ENCODE results near the gene RNF217. TPM values are rescaled to one million over a fixed set of nuclear protein-coding genes. Genes with fewer than 3 reads are reported as not detected.
"Not testable (repeated sequence)": the region's sequence is repeated elsewhere in the genome, so short reads cannot be mapped to it uniquely, and the experiment has no call there.

The RNF217 gene, protein sequence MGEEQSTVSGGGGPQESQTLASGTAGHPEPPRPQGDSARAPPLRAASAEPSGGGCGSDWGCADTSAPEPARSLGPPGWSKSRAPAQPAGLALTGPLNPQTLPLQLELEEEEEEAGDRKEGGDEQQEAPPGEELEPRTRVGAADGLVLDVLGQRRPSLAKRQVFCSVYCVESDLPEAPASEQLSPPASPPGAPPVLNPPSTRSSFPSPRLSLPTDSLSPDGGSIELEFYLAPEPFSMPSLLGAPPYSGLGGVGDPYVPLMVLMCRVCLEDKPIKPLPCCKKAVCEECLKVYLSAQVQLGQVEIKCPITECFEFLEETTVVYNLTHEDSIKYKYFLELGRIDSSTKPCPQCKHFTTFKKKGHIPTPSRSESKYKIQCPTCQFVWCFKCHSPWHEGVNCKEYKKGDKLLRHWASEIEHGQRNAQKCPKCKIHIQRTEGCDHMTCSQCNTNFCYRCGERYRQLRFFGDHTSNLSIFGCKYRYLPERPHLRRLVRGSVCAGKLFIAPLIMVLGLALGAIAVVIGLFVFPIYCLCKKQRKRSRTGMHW
- total RNA-seq (2014; rRNA removed; shearing (Covaris generic)): 8.0 and 10.3 TPM in 2 replicates

DNA sequence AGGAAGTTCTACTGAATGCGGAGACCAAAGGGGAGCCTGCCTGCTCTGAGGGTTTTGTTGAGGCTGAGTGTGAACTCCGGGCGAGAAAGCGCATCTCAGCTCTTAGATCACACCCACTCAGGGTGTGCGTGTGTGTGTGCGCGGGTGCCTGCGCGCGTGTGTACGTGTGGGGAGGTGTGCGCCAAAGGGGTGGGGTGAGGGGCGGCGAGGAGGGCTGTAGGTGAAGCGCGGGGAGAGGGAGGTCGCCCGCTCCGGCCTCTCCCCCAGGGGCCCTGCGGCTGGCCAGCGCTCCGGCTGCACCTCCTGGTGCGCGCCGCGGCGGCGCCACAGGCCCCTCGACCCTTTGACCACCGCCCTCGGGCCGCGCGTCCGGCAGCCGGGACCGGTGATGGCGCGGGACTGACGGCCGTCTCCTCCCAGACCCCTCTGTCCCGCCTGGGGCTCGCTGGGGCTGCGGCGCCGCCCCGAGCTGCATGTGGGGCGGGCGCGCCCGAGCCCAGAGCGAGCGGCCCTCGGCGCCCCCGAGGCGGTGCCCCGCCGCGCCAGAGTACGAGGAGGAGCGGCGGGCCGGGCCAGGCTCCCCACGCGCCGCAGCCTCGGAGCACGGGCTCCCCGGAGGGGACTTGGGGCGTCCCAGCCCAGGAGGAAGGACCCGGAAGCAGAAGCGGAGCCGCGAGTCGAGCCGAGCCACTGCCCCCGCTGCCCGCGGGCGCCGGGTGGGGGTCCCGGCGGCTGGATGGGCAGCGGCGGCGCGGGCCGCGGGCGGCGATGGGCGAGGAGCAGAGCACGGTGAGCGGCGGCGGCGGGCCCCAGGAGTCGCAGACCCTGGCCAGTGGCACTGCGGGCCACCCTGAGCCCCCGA lies at the start of gene RNF217:
Gene RNF217 (plus strand): TSS at position 661 of the 862 bp plus-strand sequence. CDS start 108 bp downstream, at position 769.
- peak; percentile 70 for DNase-seq (ENCODE audit: low read depth)

DNA sequence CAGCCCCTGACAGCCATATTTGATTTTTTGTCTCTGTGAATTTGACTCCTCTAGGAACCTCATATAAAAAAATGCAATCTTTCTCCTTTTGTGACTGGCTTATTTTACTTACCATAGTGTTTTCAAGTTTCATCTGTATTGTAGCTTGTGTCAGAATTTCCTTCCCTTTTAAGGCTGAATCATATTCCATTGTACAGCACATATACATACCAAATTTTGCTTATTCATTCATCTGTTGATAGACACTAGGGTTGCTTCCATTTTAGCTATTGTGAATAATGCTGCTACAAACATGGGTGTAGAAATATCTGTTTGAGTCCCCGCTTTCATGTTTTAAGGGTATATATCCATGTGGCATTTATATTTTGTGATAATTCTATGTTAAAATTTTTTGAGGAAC lies 49.2 kb upstream of the RNF217 start:
- DNase-seq (ENCODE audit: low read depth): no peak

DNA sequence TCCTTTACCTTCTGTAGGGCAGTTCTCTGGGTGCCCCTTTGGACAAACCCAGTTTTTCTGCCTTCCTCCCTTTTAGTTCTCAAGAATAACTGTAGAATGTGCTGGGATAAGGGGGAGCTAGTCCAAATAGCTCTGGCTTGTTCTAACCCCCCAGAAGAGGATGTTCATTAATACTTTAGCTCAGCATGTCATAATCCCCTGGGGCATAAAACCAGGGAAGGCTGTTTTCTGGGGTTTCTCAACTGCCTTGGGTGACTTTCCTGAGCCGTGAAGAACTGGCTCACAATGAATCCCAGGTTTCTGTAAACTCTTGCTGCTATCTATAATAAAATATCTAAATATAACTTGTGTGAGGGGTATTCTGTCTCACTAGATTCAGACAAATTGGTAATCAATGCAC lies 44.5 kb upstream of the RNF217 start:
- peak; percentile 62 for DNase-seq (ENCODE audit: low read depth)

DNA sequence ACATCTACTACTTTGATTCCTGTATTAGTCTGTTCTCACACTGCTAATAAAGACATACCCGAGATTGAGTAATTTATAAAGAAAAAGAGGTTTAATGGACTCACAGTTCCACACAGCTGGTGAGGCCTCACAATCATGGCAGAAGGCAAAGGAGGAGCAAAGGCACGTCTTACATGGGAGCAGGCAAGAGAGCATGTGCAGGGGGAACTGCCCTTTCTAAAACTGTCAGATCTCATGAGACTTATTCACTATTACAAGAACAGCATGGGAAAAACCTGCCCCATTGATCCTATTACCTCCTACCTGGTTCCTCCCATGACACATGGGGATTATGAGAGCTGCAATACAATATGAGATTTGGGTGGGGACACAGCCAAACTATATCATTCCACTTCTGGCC lies 42.5 kb upstream of the RNF217 start:
- not testable (repeated sequence) for DNase-seq (ENCODE audit: low read depth)

DNA sequence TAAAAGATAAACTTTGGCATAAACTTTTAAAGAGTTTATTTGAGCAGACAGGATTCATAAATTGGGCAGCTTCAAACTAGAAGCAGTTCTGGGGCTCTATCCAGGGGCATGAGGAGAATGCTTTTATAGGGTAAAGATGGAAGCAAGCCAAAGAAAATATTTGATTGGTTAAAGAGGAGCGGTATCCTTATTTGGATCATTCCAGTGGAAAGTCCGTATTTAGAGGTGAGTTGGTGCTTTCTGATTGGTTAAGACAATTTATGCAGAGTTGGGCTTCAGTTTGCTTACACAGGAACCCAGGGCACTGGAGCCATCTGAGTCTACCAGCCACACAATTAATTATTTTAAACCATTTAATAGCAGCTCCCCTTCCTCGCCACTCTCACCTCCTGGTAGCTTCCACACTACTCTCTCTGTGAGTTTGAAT lies 37.9 kb upstream of the RNF217 start:
- peak; percentile 14 for DNase-seq (ENCODE audit: low read depth)

DNA sequence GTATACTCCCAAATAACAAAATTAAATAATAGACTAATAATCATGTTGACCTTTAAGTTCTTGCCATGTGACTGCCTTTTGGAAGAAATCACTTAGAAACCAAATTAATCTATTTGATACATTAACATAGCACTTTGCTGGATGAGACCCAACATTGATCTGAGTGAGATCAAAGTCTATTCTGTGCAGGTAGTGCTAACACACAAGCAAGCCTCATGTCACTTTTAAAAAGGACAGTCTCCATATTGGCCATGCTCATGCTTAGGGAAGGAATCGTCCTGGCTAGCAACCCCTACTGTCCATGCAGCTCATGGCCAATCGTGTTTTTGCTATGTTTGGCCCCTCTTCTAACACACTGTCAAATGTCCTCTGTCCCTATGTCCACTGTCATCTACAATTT lies 35.8 kb upstream of the RNF217 start:
- DNase-seq (ENCODE audit: low read depth): no peak

DNA sequence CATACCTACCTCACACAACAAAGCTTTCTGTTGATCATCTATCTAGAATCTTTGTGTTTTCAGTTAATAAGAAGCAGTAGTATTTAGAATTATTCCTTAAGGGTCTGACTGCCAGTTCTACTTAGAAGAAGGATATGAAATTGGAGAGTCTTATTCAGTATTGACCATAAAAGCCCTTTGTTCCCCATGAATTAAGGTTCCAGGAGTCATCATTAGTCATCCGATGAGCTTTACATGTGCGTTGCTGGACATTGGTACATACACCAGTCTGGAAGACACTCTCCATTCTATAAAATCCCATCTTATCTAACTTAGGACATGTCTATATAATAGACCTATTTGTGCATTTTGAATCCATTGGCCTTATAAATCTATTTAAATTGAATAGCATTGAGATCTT lies 34.4 kb upstream of the RNF217 start:
- DNase-seq (ENCODE audit: low read depth): peak; percentile 81

DNA sequence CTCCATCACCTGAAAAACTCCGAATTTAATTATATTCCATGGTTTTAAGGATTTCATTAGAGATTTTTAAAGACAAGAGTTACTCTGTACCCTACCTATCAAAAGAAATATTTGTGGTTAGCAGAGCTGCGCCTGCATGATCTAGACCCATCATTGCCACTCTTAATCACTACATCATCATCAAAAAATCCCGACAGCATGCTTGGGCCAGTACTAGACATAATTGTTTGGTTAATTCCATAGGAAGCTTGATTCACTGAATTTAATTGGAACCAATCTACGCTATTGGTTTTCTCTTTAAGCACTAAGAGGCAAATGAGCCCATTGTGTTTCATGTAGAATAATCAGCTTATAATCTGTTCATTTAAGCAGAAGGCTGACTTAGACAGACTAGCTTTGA lies 33.4 kb upstream of the RNF217 start:
- peak; percentile 51 for DNase-seq (ENCODE audit: low read depth)

DNA sequence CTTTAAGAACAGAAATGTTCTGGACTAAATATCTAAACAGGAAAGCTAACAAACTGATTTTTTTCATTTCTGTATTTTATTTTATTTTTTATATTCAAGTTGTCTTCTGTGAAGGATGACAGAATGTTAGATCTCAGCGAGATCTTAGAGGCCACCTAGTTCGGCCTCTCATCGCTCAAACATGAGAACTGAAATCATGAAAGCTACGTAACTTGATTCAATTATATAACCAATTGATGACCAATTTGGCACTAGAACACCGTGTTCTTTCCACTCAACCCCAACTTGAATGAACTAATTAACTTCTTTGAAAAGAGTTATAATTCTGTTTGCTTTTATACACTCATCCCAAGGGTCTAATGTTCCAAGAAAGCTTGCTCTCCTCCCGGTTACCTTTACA lies 24.6 kb upstream of the RNF217 start:
- no peak for DNase-seq (ENCODE audit: low read depth)

DNA sequence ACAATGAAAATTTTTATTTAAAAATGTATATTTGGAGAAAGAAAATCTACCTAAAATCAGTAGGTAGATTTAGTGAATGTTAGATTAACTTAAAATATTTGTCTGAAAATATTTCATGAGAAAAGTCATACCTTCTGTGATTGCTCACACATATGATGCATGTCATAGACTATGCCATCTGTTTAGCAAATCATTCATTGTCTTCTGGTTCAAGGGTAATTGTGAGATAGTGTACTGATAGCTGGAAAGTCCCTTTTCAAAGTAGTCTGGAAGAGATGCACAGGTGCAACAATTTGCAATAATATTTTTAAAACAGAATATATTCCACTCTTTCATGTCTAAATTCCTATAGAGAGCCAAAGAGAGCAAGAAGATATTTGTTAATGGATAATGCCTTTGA lies 21.0 kb upstream of the RNF217 start:
- no peak for DNase-seq (ENCODE audit: low read depth)

DNA sequence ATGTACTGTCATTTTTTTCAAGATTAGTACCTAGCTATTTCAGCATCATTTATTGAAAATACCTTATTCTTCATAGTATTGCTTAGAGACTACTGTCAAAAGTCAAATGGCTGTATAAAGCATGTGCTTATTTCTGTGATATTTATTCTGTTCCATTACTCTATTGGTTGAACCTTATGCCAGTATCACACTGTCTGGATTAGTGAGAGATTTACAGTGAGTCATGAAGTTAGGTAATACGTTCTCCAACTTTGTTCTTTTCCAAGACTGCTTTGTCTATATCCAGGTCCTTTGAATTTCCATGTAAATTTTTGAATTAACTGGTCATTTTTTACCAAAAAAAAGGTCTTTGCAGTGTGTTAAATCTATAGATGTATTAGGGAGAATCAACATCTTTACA lies 18.6 kb upstream of the RNF217 start:
- no peak for DNase-seq (ENCODE audit: low read depth)

DNA sequence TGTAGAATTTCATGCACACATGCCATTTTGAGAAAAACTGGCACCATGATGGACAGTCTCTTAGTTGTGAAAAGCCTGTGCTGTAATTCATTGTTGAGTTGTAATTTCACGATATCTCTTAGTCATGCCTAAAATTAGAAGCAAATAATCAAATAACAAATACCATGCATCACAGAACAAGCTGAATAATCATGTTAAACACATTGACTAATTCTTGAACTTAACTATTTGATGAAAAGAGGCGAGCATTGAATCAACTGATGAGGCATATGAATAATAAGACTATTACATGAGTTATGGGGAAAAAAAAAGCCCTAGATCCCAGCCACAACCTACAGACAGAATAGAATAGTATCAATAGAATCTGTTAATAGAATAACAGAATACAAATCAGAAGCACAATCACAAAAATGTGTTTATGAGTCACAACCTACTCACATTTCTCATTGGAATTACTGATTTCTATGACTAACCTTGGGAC lies 14.2 kb upstream of the RNF217 start:
- DNase-seq (ENCODE audit: low read depth): no peak

DNA sequence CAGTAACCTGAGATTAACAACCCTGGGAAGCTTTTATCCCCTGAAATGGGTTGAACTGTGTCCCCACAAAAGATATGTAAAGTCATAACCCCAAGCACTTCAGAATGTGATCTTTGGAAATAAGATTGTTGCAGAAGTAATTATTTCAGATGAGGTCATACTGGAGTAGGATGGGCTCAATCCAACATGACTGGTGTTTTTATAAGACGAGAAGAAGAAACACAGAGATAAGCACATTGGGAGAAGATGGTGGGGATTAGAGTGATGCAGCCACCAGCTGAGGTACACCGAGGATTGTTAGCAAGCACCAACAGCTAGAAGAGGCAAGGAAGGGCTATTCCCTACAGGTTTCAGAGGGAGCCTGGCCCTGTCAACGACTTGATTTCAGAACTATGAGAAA lies 12.5 kb upstream of the RNF217 start:
- no peak for DNase-seq (ENCODE audit: low read depth)

DNA sequence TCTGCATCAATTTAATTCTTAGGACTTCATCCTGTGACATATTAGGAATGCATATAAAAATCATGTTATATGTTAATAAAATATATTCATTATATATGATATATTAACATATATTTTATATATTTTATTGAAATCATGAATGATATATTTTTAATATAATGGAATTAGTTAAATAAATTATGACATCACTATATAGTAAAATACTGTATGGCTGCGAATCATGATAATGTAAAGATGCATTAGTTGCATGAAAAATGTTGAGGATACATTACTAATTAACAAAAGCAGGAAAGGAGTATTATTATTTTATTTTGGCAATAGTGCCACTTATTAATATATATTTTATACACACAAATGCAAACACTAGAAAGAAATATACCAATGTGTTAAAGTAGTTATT lies 8.4 kb upstream of the RNF217 start:
- no peak for DNase-seq (ENCODE audit: low read depth)

DNA sequence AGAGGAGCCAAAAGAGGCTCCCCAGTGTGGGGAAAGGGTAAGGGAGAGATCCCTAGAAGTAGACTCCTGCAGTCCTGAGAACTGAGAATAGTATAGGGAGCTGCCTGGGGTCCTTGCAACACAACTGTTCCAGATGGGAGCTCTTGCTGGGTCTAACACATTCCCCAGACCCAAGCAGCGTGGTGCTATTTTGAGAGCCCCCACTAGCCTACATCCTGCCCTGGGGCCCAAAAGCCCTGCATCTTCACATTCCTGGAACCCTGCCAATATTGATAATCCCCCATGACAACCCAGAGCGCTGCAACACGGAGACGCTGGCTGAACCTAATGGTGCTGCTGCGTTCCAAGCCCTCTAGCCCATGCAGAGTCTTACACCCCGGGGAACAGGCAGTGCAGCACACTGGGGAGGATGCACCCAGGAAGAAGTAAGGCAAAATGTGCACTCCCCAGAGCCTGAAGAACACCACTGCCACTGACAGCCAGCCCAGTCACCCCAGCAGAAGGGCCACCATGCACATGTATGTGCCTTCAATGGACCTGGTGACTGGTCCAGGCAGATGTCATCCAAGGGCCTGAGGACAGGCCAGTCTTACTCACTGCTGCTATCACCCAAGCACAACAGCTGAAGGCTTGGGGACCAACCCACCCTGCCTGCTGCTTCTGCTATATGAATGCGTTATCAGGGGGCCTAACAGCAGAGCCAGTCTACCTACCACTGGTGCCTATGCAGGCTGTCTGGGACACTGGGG lies 7.0 kb upstream of the RNF217 start:
- no peak for DNase-seq (ENCODE audit: low read depth)

DNA sequence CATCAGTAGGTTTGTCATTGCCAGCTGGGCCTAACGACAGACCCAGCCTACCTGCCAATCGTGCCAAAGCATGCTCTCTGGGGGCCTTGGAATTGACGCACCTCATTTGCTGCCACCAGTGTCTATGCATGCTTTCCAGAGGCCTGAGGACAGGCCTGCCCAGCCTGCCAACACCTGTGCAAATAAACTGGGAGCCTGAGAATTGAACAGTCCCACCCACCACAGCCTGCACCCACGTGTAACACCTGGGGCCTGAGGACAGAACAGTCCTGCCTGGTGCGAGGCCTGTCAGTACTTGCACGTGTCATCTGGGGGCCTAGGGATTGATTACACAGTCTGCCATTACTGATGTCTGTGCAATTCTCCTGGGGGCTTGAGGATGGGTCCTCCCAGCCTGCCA lies 6.2 kb upstream of the RNF217 start:
- DNase-seq (ENCODE audit: low read depth): no peak

DNA sequence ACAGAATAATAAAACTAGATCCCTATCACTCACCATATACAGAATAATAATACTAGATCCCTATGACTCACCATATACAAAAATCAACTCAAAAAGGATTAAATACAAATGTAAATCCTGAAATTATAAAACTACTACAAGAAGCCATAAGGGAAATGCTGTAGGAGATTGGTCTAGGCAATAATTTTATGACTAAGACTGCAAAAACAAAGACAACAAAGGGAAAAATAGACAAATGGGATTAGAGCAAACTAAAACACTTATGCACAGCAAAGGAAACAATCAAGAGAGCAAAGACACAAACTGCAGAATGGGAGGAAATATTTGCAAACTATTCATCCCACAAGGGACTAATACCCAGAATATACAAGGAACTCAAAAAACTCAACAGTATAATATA lies 4.1 kb upstream of the RNF217 start:
- DNase-seq (ENCODE audit: low read depth): no peak

DNA sequence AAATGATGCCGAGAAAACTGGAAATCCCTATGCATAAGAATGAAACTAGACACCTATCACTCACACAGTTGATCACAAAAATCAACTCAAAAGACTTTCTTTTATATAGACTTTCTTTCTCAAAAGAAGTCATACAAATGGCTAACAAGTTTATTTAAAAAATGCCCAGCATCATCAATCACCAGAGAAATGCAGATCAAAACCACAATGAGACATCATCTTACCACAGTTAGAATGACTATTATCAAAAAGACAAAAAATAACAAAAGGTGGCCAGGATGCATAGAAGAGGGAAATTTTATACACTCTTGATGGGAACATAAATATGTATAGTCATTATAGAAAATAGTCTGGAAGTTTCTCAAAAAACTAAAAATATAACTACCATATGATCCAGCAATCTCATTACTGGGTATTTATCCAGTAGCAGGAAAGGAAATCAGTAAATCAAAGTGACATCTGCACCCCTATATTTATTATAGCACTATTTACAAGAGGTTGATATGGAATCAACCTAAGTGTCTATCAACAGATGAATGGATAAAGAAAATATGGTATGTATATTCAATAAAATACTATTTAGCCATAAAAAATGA lies 3.4 kb upstream of the RNF217 start:
- peak; percentile 80 for DNase-seq (ENCODE audit: low read depth)

DNA sequence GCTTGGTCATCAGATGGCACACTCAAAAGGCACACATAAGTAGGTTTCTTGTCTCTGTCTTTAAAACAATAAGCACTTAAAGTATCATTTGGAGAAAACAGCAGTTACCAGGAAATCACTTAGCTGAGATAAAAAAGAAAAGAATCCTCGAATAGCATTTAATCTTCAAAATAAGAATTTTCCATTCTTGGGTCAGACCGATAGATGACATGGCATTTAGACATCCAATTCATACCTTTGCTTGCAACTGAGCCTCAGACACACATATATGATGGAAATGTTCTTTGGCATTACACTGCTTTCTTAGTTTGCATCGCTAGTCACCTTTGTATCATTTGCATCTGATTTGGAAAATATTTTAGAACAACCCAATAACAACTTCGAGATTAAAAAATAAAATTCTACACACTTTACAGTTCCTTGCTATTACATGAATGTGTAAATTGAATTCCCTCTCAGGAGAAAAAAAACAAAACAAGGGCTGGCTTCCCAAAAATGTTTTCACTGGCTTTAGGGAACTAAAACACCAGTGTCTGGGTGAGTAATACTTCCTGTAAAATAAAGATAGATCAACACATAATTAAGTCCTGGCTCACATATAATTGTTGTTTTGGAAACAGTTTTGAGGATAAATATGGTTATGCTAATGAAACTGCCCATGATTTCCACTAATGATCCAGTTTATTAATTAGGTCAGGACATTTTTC lies 1.3 kb upstream of the RNF217 start:
- no peak for DNase-seq (ENCODE audit: low read depth)

DNA sequence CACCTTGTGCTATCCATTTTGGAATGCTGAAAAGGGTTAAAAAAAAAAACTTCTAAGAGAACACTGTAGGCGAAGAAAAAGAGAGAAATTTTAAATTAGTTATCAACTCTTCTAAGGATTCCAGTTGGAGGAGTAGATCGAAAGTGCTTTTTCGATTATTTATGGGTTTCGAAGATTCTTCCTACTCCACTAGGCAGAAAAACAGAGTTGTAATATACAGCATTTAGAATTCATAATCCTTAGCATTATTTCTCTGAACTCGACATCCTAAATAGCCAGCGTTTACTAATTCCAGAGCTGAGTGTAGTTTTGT lies 817 bp upstream of the RNF217 start:
- DNase-seq (ENCODE audit: low read depth): no peak

All from RPMI7951 (cell line).